Mesenchymal stem cell (in vitro differentiated cells and primary cell): Measurements from ENCODE around the gene COL1A2.

Experiments
- DNase-seq: peaks from one replicate; pipeline ENCODE4 v3.0.0-alpha.2; 2013
- H2AFZ ChIP-seq: one replicate; pipeline ENCODE4 v1.6.1; 2013; ENCODE audit warnings: low read depth, mild to moderate bottlenecking, control low read depth, inconsistent platforms, low read length, moderate library complexity
- H2AK5ac ChIP-seq: 2 replicates; pipeline ENCODE4 v1.6.1; 2013; ENCODE audit warnings: low read length, moderate library complexity, mild to moderate bottlenecking, inconsistent platforms; ENCODE audit not compliant: severe bottlenecking
- H2BK120ac ChIP-seq: one replicate; pipeline ENCODE4 v1.6.1; 2013; ENCODE audit warnings: low read depth, mild to moderate bottlenecking, inconsistent platforms, low read length, moderate library complexity
- H2BK12ac ChIP-seq, 2 experiments: one replicate each; pipeline ENCODE4 v1.6.1; 2013; ENCODE audit warnings: inconsistent platforms in 2 of 2, low read length in 2 of 2, mild to moderate bottlenecking in 2 of 2, moderate library complexity in 2 of 2, control low read depth in 1 of 2
- H2BK15ac ChIP-seq: one replicate; pipeline ENCODE4 v1.6.1; 2013; ENCODE audit warnings: mild to moderate bottlenecking, low read depth, inconsistent platforms; ENCODE audit not compliant: poor library complexity, severe bottlenecking
- H2BK5ac ChIP-seq: 2 replicates; pipeline ENCODE4 v1.6.1; 2013; ENCODE audit warnings: low read depth, mild to moderate bottlenecking, low read length, control low read depth, inconsistent platforms; ENCODE audit not compliant: poor library complexity, severe bottlenecking
- H3K14ac ChIP-seq, 2 experiments: one replicate each; pipeline ENCODE4 v1.6.1; 2013; ENCODE audit warnings: inconsistent platforms in 2 of 2, low read length in 2 of 2, control low read depth in 1 of 2, mild to moderate bottlenecking in 1 of 2, moderate library complexity in 1 of 2
- H3K18ac ChIP-seq, 2 experiments: one replicate each; pipeline ENCODE4 v1.6.1; 2013; ENCODE audit warnings: inconsistent platforms in 2 of 2, low read length in 2 of 2, control low read depth in 1 of 2, low read depth in 1 of 2, mild to moderate bottlenecking in 1 of 2
- H3K23ac ChIP-seq, 2 experiments: one replicate each; pipeline ENCODE4 v1.6.1; 2013; ENCODE audit warnings: inconsistent platforms in 2 of 2, low read length in 2 of 2, mild to moderate bottlenecking in 2 of 2, moderate library complexity in 2 of 2, control low read depth in 1 of 2
- H3K27ac ChIP-seq: 2 replicates; pipeline ENCODE4 v1.5.1; 2013; ENCODE audit warnings: mild to moderate bottlenecking, moderate library complexity, low read length, control low read depth, inconsistent platforms; ENCODE audit not compliant: poor library complexity, severe bottlenecking
- H3K27me3 ChIP-seq, 2 experiments: 2 replicates each; pipeline versions ENCODE4 v1.6.1 to v1.7.0; 2013; ENCODE audit warnings: low read length in 2 of 2, mild to moderate bottlenecking in 2 of 2, moderate library complexity in 2 of 2, control low read depth in 1 of 2, inconsistent platforms in 1 of 2; ENCODE audit not compliant: control insufficient read depth in 1 of 2, insufficient read depth in 1 of 2
- H3K36me3 ChIP-seq, 2 experiments: 2 replicates each; pipeline versions ENCODE4 v1.6.1 to v1.7.0; 2013; ENCODE audit warnings: low read length in 2 of 2, control low read depth in 1 of 2, inconsistent platforms in 1 of 2, low read depth in 1 of 2, mild to moderate bottlenecking in 1 of 2; ENCODE audit not compliant: insufficient read depth in 2 of 2, control insufficient read depth in 1 of 2
- H3K4ac ChIP-seq, 2 experiments: one replicate each; pipeline ENCODE4 v1.6.1; 2013; ENCODE audit warnings: inconsistent platforms in 2 of 2, low read length in 2 of 2, mild to moderate bottlenecking in 2 of 2, moderate library complexity in 2 of 2, control low read depth in 1 of 2, low read depth in 1 of 2
- H3K4me1 ChIP-seq: 2 replicates; pipeline ENCODE4 v1.6.1; 2013; ENCODE audit warnings: low read depth, low read length, control low read depth; ENCODE audit not compliant: control insufficient read depth, insufficient read depth
- H3K4me2 ChIP-seq: 2 replicates; pipeline ENCODE4 v1.6.1; 2013; ENCODE audit warnings: low read length, mild to moderate bottlenecking, inconsistent platforms; ENCODE audit not compliant: poor library complexity, severe bottlenecking
- H3K4me3 ChIP-seq, 2 experiments: 2 replicates each; pipeline versions ENCODE4 v1.5.1 to v1.7.0; 2013; ENCODE audit warnings: low read length in 2 of 2, mild to moderate bottlenecking in 2 of 2, control low read depth in 1 of 2, low read depth in 1 of 2; ENCODE audit not compliant: insufficient read depth in 1 of 2
- H3K79me1 ChIP-seq: replicated peaks from 2 replicates; pipeline ENCODE4 v1.6.1; 2013; ENCODE audit warnings: mild to moderate bottlenecking, control low read depth, low read length, inconsistent platforms; ENCODE audit not compliant: poor library complexity, severe bottlenecking
- H3K9ac ChIP-seq: 2 replicates; pipeline ENCODE4 v1.7.0; 2013; ENCODE audit warnings: mild to moderate bottlenecking, low read length, moderate library complexity
- H3K9me3 ChIP-seq: 2 replicates; pipeline ENCODE4 v1.7.0; 2013; ENCODE audit warnings: mild to moderate bottlenecking, low read length; ENCODE audit not compliant: control insufficient read depth
- H4K8ac ChIP-seq: one replicate; pipeline ENCODE4 v1.6.1; 2013; ENCODE audit warnings: inconsistent platforms, mild to moderate bottlenecking, low read length, moderate library complexity
- H4K91ac ChIP-seq: one replicate; pipeline ENCODE4 v1.6.1; 2013; ENCODE audit warnings: mild to moderate bottlenecking, low read length, inconsistent platforms
- WGBS: methylation state at CpG from one replicate; pipeline ENCODE4 v1.1.7; 2013; ENCODE audit warnings: mixed read lengths; 5-methylcytosine and 5-hydroxymethylcytosine counted together

Gene COL1A2

DNA sequence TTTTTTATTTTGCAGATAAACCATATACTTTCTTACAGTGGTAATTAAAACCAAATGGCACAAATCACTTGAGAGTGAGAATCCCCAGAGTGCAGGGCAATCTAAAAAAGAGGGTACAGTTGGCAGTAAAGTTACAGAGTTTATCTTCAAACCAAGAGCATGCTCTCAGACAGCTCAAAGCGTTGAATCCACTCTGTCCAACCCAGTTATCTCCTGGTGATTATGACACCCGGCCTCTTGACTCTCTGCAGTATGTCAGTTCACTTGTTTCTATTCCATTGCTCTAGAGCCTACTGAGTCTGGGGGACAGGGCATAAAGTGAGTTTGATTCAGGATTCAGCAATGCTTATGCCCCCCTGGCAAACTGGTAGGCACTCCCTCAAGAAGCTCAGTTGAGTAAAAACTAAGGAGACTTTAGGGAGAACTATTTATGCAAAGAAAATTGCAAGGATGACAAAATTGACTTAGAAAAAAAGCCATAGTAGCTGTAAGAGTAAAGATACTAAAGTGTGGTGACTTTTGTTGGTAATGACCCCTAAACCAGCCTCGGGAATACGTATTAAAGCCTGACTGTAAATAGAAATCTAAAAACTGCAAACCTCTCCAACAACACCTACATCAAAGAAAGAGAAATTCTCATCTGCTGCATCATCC, 55.5 kb downstream of the COL1A2 start:
- Histone ChIP-seq H2AFZ (no peak overlapping the region), H3K4me3 (no peak overlapping the region), H3K4me2 (no peak overlapping the region), H3K9me3 (no peaks in the 10 kb centered on the region), H3K18ac (no peak overlapping the region), H3K4ac (no peak overlapping the region), H3K79me1 (no peaks in the 10 kb centered on the region), H2BK12ac (no peak overlapping the region), H3K4me1 (no peaks in the 10 kb centered on the region), H3K27ac (no peak overlapping the region), H3K23ac (no peak overlapping the region), H2AK5ac (peak overlapping the region; percentile 28), H3K27me3 (no peaks in the 10 kb centered on the region), H3K14ac (no peak overlapping the region), H3K36me3 (no peaks in the 10 kb centered on the region), H2BK5ac (no peak overlapping the region), H2BK15ac (no peak overlapping the region), H2BK120ac (no peak overlapping the region), H4K8ac (no peak overlapping the region), H4K91ac (no peak overlapping the region), H3K9ac (no peak overlapping the region)
- DNase-seq = no peak
- WGBS = 90% methylated on average over 3 of the region's 4 CpGs

DNA sequence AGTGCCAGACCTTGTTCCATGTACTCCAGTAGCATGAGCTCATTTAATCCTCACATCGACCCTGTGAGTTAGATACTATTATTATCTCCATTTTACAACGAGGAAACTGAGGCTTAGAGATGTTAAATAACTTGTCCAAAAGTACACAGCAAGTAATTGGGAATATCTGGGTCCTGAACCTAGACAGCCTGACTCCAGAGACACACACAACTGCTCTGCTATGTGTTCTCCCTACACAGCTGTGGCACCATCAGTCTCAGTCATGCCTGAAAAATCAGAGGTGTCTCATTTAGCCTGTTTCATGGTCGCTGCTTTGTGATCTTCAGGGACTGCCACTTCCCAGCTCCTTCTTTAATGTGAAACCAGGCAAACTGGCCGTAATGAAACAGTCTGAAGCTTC, 56.5 kb downstream of the COL1A2 start:
- no peak overlapping the region for H3K4me3 ChIP-seq
- H3K9me3 ChIP-seq = no peaks in the 10 kb centered on the region
- H3K4me2 ChIP-seq = no peak overlapping the region
- no peak overlapping the region for H3K14ac ChIP-seq
- no peak for DNase-seq
- H3K79me1 ChIP-seq = no peaks in the 10 kb centered on the region
- H3K23ac ChIP-seq = no peak overlapping the region
- H4K91ac ChIP-seq = no peak overlapping the region
- no peak overlapping the region for H2AFZ ChIP-seq
- WGBS = 77% methylated on average over 4 of the region's 4 CpGs
- no peak overlapping the region for H2BK15ac ChIP-seq
- no peak overlapping the region for H3K4ac ChIP-seq
- no peak overlapping the region for H3K27ac ChIP-seq
- H3K18ac ChIP-seq = no peak overlapping the region
- no peaks in the 10 kb centered on the region for H3K4me1 ChIP-seq
- no peak overlapping the region for H3K9ac ChIP-seq
- H2BK5ac ChIP-seq = no peak overlapping the region
- H3K27me3 ChIP-seq = no peaks in the 10 kb centered on the region
- H2AK5ac ChIP-seq = no peak overlapping the region
- no peak overlapping the region for H2BK120ac ChIP-seq
- H4K8ac ChIP-seq = no peak overlapping the region
- no peak overlapping the region for H2BK12ac ChIP-seq
- no peaks in the 10 kb centered on the region for H3K36me3 ChIP-seq

DNA sequence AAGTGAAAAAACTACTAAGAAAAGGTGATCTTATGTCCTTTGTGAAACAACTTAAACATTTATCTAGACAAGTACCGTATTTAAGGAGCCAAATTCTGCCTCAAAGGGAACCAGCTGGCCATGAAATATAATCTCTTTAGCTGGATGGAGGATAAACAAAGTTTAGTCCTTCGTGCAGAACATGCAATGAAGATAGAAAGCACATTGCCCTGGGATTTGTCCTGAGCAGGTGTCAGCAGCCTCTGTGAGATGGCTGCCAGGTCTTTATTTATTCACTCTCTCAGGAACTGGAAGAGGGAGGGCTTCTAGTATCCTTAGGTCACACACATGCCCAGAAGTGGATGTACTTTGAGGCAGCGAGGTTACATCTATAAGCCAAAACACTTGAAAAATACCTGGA, 57.5 kb downstream of the COL1A2 start:
- H2BK15ac ChIP-seq = no peak overlapping the region
- no peak overlapping the region for H4K91ac ChIP-seq
- no peak overlapping the region for H3K18ac ChIP-seq
- H3K4me2 ChIP-seq = no peak overlapping the region
- H3K4ac ChIP-seq = no peak overlapping the region
- WGBS = 67% methylated on average over 3 of the region's 3 CpGs
- no peak overlapping the region for H2BK120ac ChIP-seq
- H2BK5ac ChIP-seq = no peak overlapping the region
- no peaks in the 10 kb centered on the region for H3K36me3 ChIP-seq
- H3K14ac ChIP-seq = no peak overlapping the region
- H2AK5ac ChIP-seq = no peak overlapping the region
- H3K4me1 ChIP-seq = no peaks in the 10 kb centered on the region
- H3K23ac ChIP-seq = no peak overlapping the region
- H3K9ac ChIP-seq = no peak overlapping the region
- no peak overlapping the region for H3K27ac ChIP-seq
- DNase-seq = no peak
- H4K8ac ChIP-seq = no peak overlapping the region
- H3K9me3 ChIP-seq = no peaks in the 10 kb centered on the region
- no peaks in the 10 kb centered on the region for H3K27me3 ChIP-seq
- H2BK12ac ChIP-seq = no peak overlapping the region
- no peak overlapping the region for H2AFZ ChIP-seq
- no peak overlapping the region for H3K4me3 ChIP-seq
- H3K79me1 ChIP-seq = no peaks in the 10 kb centered on the region

DNA sequence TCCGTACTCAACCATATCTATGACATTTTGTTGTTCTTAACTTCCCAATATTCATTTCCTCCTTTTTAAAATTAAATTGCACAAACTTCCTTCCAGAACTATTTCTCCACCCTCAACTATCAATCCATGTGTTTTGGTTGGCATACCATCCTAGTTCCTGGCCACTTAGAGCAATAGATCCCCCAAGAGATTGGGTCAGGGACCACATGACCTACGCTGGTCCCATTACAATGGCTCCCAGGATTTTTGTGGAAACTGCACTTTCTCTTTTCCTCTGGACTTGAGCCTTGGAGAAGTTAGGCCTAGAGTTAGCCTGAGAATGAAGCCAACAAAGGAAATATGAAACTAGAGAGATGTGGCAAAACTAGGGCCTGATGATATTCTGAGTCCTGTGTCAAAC, 59.2 kb downstream of the COL1A2 start:
- Histone ChIP-seq H3K9me3 (no peaks in the 10 kb centered on the region), H2BK12ac (no peak overlapping the region), H3K79me1 (no peaks in the 10 kb centered on the region), H3K4me2 (no peak overlapping the region), H3K27ac (no peak overlapping the region), H3K14ac (no peak overlapping the region), H3K27me3 (no peaks in the 10 kb centered on the region), H3K4me1 (no peaks in the 10 kb centered on the region), H4K8ac (no peak overlapping the region), H3K36me3 (no peaks in the 10 kb centered on the region), H2BK120ac (no peak overlapping the region), H3K9ac (no peak overlapping the region), H4K91ac (no peak overlapping the region), H2AK5ac (no peak overlapping the region), H2AFZ (no peak overlapping the region), H3K18ac (no peak overlapping the region), H3K4ac (no peak overlapping the region), H2BK5ac (no peak overlapping the region), H2BK15ac (no peak overlapping the region), H3K23ac (no peak overlapping the region), H3K4me3 (no peak overlapping the region)
- DNase-seq = no peak
- WGBS = 99% methylated on average over 2 of the region's 2 CpGs
